WTC11 (cell line): ENCODE data around the gene SHBG. TPM values are rescaled to one million over a fixed set of nuclear protein-coding genes. Genes with fewer than 3 reads are reported as not detected.
A peak's percentile ranks its signal among the peaks of the same experiment; 100 is the strongest.

ENCODE experiments used
- ATAC-seq: fragments of 200-7000 bp; cut with Tn5 transposase; 2 replicates; pipeline ENCODE4 v1.10.0; 2021; ENCODE audit warnings: mild to moderate bottlenecking, moderate library complexity
- CTCF ChIA-PET: fragments of 300-600 bp; sonication (Branson Sonifier 250); formaldehyde crosslinking; loops from one replicate; lab custom pipeline; 2021; ENCODE audit warnings: antibody characterized with exemption; lab: Charles Lee
- POLR2A ChIA-PET: fragments of 350-600 bp; sonication (Branson Sonifier 250); formaldehyde crosslinking; loops from one replicate; lab custom pipeline; 2021; ENCODE audit warnings: antibody characterized with exemption; lab: Charles Lee
- DNase-seq: peaks from one replicate; pipeline ENCODE4 v3.0.0; 2021; ENCODE audit warnings: low spot score
- H3K27ac Mint-ChIP-seq: 2 replicates; pipeline ENCODE4 v1.8.0; 2021; ENCODE audit warnings: mixed read lengths
- H3K27me3 Mint-ChIP-seq: 2 replicates; pipeline ENCODE4 v1.8.0; 2021; ENCODE audit warnings: low read depth, mild to moderate bottlenecking, moderate library complexity, mixed read lengths
- H3K36me3 Mint-ChIP-seq: 2 replicates; pipeline ENCODE4 v1.8.0; 2021; ENCODE audit warnings: mixed read lengths
- H3K4me1 Mint-ChIP-seq: 2 replicates; pipeline ENCODE4 v1.8.0; 2022; ENCODE audit warnings: mixed read lengths
- H3K4me3 Mint-ChIP-seq: 2 replicates; pipeline ENCODE4 v1.8.0; 2021; ENCODE audit warnings: mild to moderate bottlenecking, moderate library complexity, mixed read lengths
- H3K9me3 Mint-ChIP-seq: 2 replicates; pipeline ENCODE4 v1.8.0; 2021; ENCODE audit warnings: mixed read lengths
- CREM ChIP-seq: sonication (generic); formaldehyde crosslinking; IDR thresholded peaks from 2 replicates; pipeline ENCODE4 v1.8.1; 2022; ENCODE audit warnings: mild to moderate bottlenecking, missing genetic modification reagents, moderate library complexity
- E2F1 ChIP-seq: sonication (generic); formaldehyde crosslinking; IDR thresholded peaks from 2 replicates; pipeline ENCODE4 v1.8.0; 2022; ENCODE audit warnings: mild to moderate bottlenecking, missing genetic modification reagents
- ELF4 ChIP-seq: sonication (generic); formaldehyde crosslinking; IDR thresholded peaks from 2 replicates; pipeline ENCODE4 v1.8.1; 2022; ENCODE audit warnings: low read depth, mild to moderate bottlenecking, moderate library complexity, missing genetic modification reagents
- EMX1 ChIP-seq: fragments of 250-450 bp; sonication (Bioruptor Pico); IDR thresholded peaks from 2 replicates; pipeline ENCODE4 v1.8.0; 2021; ENCODE audit warnings: mild to moderate bottlenecking
- MXD4 ChIP-seq: fragments of 250-450 bp; sonication (Bioruptor Pico); IDR thresholded peaks from 2 replicates; pipeline ENCODE4 v1.8.0; 2021; ENCODE audit warnings: mild to moderate bottlenecking, moderate library complexity, borderline replicate concordance
- NFE2L1 ChIP-seq: sonication (generic); formaldehyde crosslinking; IDR thresholded peaks from 2 replicates; pipeline ENCODE4 v1.8.1; 2023; ENCODE audit warnings: missing genetic modification reagents
- NFYB ChIP-seq: sonication (generic); formaldehyde crosslinking; conservative IDR thresholded peaks from 2 replicates; pipeline ENCODE4 v1.8.0; 2022; ENCODE audit warnings: low read depth, missing genetic modification reagents
- NR2C2 ChIP-seq: sonication (generic); formaldehyde crosslinking; IDR thresholded peaks from 2 replicates; pipeline ENCODE4 v1.8.0; 2022; ENCODE audit warnings: mild to moderate bottlenecking, missing genetic modification reagents
- NR3C1 ChIP-seq: sonication (generic); formaldehyde crosslinking; conservative IDR thresholded peaks from 2 replicates; pipeline ENCODE4 v1.8.1; 2023; ENCODE audit warnings: low read depth, mild to moderate bottlenecking, missing genetic modification reagents
- PREB ChIP-seq: sonication (generic); formaldehyde crosslinking; IDR thresholded peaks from 2 replicates; pipeline ENCODE4 v1.8.1; 2022; ENCODE audit warnings: mild to moderate bottlenecking, missing genetic modification reagents, moderate library complexity, borderline replicate concordance
- TP53 ChIP-seq: sonication (generic); formaldehyde crosslinking; IDR thresholded peaks from 2 replicates; pipeline ENCODE4 v1.8.1; 2023; ENCODE audit warnings: mild to moderate bottlenecking, missing genetic modification reagents
- ZNF263 ChIP-seq: sonication (generic); formaldehyde crosslinking; IDR thresholded peaks from 2 replicates; pipeline ENCODE4 v1.8.1; 2022; ENCODE audit warnings: low read depth, mild to moderate bottlenecking, moderate library complexity, missing genetic modification reagents
- ZNF396 ChIP-seq: fragments of 250-450 bp; sonication (Bioruptor Pico); IDR thresholded peaks from 2 replicates; pipeline ENCODE4 v1.8.0; 2021; ENCODE audit warnings: mild to moderate bottlenecking, moderate library complexity, borderline replicate concordance
- ZNF416 ChIP-seq: fragments of 250-450 bp; sonication (Bioruptor Pico); IDR thresholded peaks from 2 replicates; pipeline ENCODE4 v1.9.0; 2021; ENCODE audit warnings: mild to moderate bottlenecking, inconsistent platforms
- total RNA-seq: library from RNA; stranded (reverse); gene quantifications from 3 replicates; pipeline ENCODE4 v1.2.3, GENCODE V29; 2021
- TF ChIP-seq, protein P1 (sequence below): sonication (generic); formaldehyde crosslinking; IDR thresholded peaks from 2 replicates; pipeline ENCODE4 v1.8.0; 2023; ENCODE audit warnings: missing genetic modification reagents
- TF ChIP-seq, protein P2 (sequence below): sonication (generic); formaldehyde crosslinking; IDR thresholded peaks from 2 replicates; pipeline ENCODE4 v1.8.0; 2023; ENCODE audit warnings: missing genetic modification reagents, mild to moderate bottlenecking, borderline replicate concordance
- TF ChIP-seq, protein P3 (sequence below): sonication (generic); formaldehyde crosslinking; IDR thresholded peaks from 2 replicates; pipeline ENCODE4 v1.8.0; 2022; ENCODE audit warnings: mild to moderate bottlenecking, missing genetic modification reagents
- TF ChIP-seq, protein P4 (sequence below): fragments of 250-450 bp; sonication (Bioruptor Pico); IDR thresholded peaks from 2 replicates; pipeline ENCODE4 v2.1.2; 2022; ENCODE audit warnings: mild to moderate bottlenecking, moderate library complexity
- TF ChIP-seq, protein P5 (sequence below): sonication (generic); formaldehyde crosslinking; IDR thresholded peaks from 2 replicates; pipeline ENCODE4 v1.8.1; 2022; ENCODE audit warnings: low read depth, missing genetic modification reagents, borderline replicate concordance

Gene SHBG
- total RNA-seq, 1 experiment from 2014 or later, result 0.83 TPM

- Mint-ChIP-seq H3K27me3 (no peaks in the 10 kb centered on the region), H3K9me3 (no peaks in the 10 kb centered on the region), H3K27ac (no peak overlapping the region; the same call in 1 of the 2 replicates), H3K36me3 (peaks cover 6% of the 10 kb centered on the region; the same call in 1 of the 2 replicates), H3K4me3 (peak overlapping the region; percentile 83), H3K4me1 (peaks cover 22% of the 10 kb centered on the region)
- TF ChIP-seq EMX1 (no peak), ZNF263 (CRISPR knock-in tag) (no peak), NFYB (CRISPR knock-in tag) (no peak), TP53 (CRISPR knock-in tag) (no peak), NR3C1 (CRISPR knock-in tag) (no peak), PREB (CRISPR knock-in tag) (no peak), NFE2L1 (CRISPR knock-in tag) (no peak), CREM (CRISPR knock-in tag) (no peak), NR2C2 (no peak), ZNF416 (no peak), MXD4 (CRISPR knock-in tag) (no peak), ZNF396 (CRISPR knock-in tag) (no peak), ELF4 (no peak), E2F1 (CRISPR knock-in tag) (no peak)
- TF ChIP-seq, protein P1, sequence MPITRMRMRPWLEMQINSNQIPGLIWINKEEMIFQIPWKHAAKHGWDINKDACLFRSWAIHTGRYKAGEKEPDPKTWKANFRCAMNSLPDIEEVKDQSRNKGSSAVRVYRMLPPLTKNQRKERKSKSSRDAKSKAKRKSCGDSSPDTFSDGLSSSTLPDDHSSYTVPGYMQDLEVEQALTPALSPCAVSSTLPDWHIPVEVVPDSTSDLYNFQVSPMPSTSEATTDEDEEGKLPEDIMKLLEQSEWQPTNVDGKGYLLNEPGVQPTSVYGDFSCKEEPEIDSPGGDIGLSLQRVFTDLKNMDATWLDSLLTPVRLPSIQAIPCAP (CRISPR knock-in tag), result no peak
- TF ChIP-seq, protein P2, sequence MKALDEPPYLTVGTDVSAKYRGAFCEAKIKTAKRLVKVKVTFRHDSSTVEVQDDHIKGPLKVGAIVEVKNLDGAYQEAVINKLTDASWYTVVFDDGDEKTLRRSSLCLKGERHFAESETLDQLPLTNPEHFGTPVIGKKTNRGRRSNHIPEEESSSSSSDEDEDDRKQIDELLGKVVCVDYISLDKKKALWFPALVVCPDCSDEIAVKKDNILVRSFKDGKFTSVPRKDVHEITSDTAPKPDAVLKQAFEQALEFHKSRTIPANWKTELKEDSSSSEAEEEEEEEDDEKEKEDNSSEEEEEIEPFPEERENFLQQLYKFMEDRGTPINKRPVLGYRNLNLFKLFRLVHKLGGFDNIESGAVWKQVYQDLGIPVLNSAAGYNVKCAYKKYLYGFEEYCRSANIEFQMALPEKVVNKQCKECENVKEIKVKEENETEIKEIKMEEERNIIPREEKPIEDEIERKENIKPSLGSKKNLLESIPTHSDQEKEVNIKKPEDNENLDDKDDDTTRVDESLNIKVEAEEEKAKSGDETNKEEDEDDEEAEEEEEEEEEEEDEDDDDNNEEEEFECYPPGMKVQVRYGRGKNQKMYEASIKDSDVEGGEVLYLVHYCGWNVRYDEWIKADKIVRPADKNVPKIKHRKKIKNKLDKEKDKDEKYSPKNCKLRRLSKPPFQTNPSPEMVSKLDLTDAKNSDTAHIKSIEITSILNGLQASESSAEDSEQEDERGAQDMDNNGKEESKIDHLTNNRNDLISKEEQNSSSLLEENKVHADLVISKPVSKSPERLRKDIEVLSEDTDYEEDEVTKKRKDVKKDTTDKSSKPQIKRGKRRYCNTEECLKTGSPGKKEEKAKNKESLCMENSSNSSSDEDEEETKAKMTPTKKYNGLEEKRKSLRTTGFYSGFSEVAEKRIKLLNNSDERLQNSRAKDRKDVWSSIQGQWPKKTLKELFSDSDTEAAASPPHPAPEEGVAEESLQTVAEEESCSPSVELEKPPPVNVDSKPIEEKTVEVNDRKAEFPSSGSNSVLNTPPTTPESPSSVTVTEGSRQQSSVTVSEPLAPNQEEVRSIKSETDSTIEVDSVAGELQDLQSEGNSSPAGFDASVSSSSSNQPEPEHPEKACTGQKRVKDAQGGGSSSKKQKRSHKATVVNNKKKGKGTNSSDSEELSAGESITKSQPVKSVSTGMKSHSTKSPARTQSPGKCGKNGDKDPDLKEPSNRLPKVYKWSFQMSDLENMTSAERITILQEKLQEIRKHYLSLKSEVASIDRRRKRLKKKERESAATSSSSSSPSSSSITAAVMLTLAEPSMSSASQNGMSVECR (CRISPR knock-in tag), result no peak
- TF ChIP-seq, protein P3, sequence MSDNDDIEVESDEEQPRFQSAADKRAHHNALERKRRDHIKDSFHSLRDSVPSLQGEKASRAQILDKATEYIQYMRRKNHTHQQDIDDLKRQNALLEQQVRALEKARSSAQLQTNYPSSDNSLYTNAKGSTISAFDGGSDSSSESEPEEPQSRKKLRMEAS (CRISPR knock-in tag), result no peak
- TF ChIP-seq, protein P4, sequence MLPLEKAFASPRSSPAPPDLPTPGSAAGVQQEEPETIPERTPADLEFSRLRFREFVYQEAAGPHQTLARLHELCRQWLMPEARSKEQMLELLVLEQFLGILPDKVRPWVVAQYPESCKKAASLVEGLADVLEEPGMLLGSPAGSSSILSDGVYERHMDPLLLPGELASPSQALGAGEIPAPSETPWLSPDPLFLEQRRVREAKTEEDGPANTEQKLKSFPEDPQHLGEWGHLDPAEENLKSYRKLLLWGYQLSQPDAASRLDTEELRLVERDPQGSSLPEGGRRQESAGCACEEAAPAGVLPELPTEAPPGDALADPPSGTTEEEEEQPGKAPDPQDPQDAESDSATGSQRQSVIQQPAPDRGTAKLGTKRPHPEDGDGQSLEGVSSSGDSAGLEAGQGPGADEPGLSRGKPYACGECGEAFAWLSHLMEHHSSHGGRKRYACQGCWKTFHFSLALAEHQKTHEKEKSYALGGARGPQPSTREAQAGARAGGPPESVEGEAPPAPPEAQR (CRISPR knock-in tag), result no peak
- TF ChIP-seq, protein P5, sequence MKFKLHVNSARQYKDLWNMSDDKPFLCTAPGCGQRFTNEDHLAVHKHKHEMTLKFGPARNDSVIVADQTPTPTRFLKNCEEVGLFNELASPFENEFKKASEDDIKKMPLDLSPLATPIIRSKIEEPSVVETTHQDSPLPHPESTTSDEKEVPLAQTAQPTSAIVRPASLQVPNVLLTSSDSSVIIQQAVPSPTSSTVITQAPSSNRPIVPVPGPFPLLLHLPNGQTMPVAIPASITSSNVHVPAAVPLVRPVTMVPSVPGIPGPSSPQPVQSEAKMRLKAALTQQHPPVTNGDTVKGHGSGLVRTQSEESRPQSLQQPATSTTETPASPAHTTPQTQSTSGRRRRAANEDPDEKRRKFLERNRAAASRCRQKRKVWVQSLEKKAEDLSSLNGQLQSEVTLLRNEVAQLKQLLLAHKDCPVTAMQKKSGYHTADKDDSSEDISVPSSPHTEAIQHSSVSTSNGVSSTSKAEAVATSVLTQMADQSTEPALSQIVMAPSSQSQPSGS (CRISPR knock-in tag), result no peak
- ChIA-PET CTCF (interaction anchor here (0.6 to 4.2 kb wide), 4 partner anchors 23 to 52 kb away, joined by 3 to 20 read pairs (median 3); partner anchors contain the start of genes ATP1B2 and SOX15), POLR2A (interaction anchor here (0.7 to 1.2 kb wide), 4 partner anchors 48 to 116 kb away, joined by 3 to 9 read pairs (median 6); no protein-coding TSS in a partner anchor)
- DNase-seq (no peak), ATAC-seq (no peak)
These were observed 17.7 kb upstream of the SHBG start for GRCh38 chr17:7612294-7612640.
